VCaP (cell line): Measurements from ENCODE around the gene MYL2.

Experiments used
- H3K27ac ChIP-seq: fragments of 450-650 bp; 2 replicates; pipeline ENCODE4 v1.5.1; 2017
- CTCF ChIP-seq: fragments of 450-650 bp; conservative IDR thresholded peaks from 2 replicates; pipeline ENCODE4 v1.5.1; 2017; ENCODE audit warnings: mild to moderate bottlenecking, moderate library complexity

MYL2 gene

GRCh38 chr12:110888256-110888991, 32.0 kb downstream of the MYL2 start:
- H3K27ac ChIP-seq = no peak overlapping the region
- no peak; the same call in 1 of the 2 replicates for TF ChIP-seq CTCF

GRCh38 chr12:110885152-110885840, 35.1 kb downstream of the MYL2 start:
- TF ChIP-seq CTCF = no peak
- no peak overlapping the region for H3K27ac ChIP-seq

- TF ChIP-seq CTCF = no peak
- no peak overlapping the region for H3K27ac ChIP-seq
These were observed 37.1 kb downstream of the MYL2 start for GRCh38 chr12:110883251-110883650.

GRCh38 chr12:110880651-110881050, 39.7 kb downstream of the MYL2 start:
- TF ChIP-seq CTCF = no peak
- H3K27ac ChIP-seq = no peak overlapping the region

- no peak for TF ChIP-seq CTCF
- no peak overlapping the region for H3K27ac ChIP-seq
These were observed 45.6 kb downstream of the MYL2 start for GRCh38 chr12:110874781-110875180.

GRCh38 chr12:110874351-110874750, 46.0 kb downstream of the MYL2 start:
- H3K27ac ChIP-seq = no peak overlapping the region
- TF ChIP-seq CTCF = no peak

GRCh38 chr12:110872100-110872499, 48.3 kb downstream of the MYL2 start:
- no peak for TF ChIP-seq CTCF
- H3K27ac ChIP-seq = no peak overlapping the region
